Parathyroid adenoma (tissue), 2 donors: Measurements from ENCODE around the gene FAM169A.
A peak's percentile ranks its signal among the peaks of the same experiment; 100 is the strongest.
"Not testable (repeated sequence)": the region's sequence is repeated elsewhere in the genome, so short reads cannot be mapped to it uniquely, and the experiment has no call there.

Experiments
- H2AFZ ChIP-seq: fragments of 300-600 bp; sonication (generic); one replicate; pipeline ENCODE4 v1.7.0; 2017; ENCODE audit warnings: antibody characterized with exemption, mild to moderate bottlenecking
- H3K27ac ChIP-seq: fragments of 300-600 bp; sonication (generic); one replicate; pipeline ENCODE4 v1.7.0; 2017
- H3K27me3 ChIP-seq: fragments of 300-600 bp; sonication (generic); one replicate; pipeline ENCODE4 v1.7.0; 2017; ENCODE audit warnings: low read length; ENCODE audit not compliant: control insufficient read depth, insufficient read depth
- H3K36me3 ChIP-seq: fragments of 300-600 bp; sonication (generic); one replicate; pipeline ENCODE4 v1.7.0; 2017; ENCODE audit warnings: low read length; ENCODE audit not compliant: control insufficient read depth, insufficient read depth
- H3K4me1 ChIP-seq: fragments of 300-600 bp; sonication (generic); one replicate; pipeline ENCODE4 v1.7.0; 2017; ENCODE audit warnings: control low read depth
- H3K4me2 ChIP-seq: fragments of 300-600 bp; sonication (generic); one replicate; pipeline ENCODE4 v1.7.0; 2017; ENCODE audit warnings: low read length
- H3K4me3 ChIP-seq: fragments of 300-600 bp; sonication (generic); one replicate; pipeline ENCODE4 v1.7.0; 2017; ENCODE audit warnings: low read depth, low read length
- H3K79me2 ChIP-seq: fragments of 300-600 bp; sonication (generic); one replicate; pipeline ENCODE4 v1.7.0; 2017; ENCODE audit warnings: control low read depth
- H3K9ac ChIP-seq: fragments of 300-600 bp; sonication (generic); one replicate; pipeline ENCODE4 v1.7.0; 2017; ENCODE audit warnings: mild to moderate bottlenecking
- H3K9me3 ChIP-seq: fragments of 300-600 bp; sonication (generic); one replicate; pipeline ENCODE4 v1.7.0; 2017; ENCODE audit warnings: low read length; ENCODE audit not compliant: control insufficient read depth
- CTCF ChIP-seq: fragments of 300-600 bp; sonication (generic); IDR thresholded peaks from one replicate; pipeline ENCODE4 v1.7.0; 2017; ENCODE audit warnings: antibody characterized with exemption, mild to moderate bottlenecking
- donor health status: primary hyperparathyroidism.

FAM169A gene

DNA sequence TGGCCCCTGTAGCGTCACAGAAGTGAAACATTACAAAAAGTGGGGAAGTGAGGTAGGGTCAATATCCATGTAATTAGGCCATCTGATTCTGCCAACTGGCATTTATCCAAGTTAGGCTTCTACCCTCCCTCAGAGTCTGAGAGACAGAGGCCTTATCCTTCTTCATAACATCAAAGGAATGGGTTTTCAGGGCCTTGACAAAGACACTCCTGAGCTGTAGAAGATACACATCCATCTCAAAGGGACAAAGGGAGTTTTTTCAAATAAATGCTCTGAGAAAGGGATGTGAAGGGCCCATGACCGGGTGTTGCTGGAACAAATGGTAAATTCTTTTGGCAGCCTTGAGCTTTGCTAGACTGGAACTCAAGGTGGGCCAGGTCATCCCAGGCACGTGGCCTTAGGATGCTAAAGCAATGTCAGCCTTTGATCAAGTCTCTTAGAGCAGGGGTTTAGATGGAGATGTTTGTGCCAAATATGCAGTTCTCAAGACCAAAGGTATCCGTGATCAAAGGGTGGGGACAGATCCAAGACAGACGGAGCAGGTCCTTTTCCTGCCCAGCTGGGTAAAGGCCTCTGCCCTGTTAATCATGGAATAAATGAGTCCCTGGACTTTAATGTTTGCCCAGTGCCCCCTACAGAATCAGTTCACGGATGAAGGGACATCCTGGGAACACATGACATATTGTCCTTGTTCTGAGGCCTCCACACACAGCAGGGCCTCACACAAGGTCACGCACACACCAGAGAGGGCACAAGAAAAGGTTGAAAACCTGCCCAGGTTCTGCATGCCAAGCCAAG lies 10.0 kb upstream of the FAM169A start:
- no peak for TF ChIP-seq CTCF
- Histone ChIP-seq H3K27ac (no peak overlapping the region), H3K27me3 (no peaks in the 10 kb centered on the region), H3K4me1 (no peaks in the 10 kb centered on the region), H3K4me3 (no peak overlapping the region), H2AFZ (no peak overlapping the region), H3K9ac (no peak overlapping the region), H3K79me2 (no peaks in the 10 kb centered on the region), H3K4me2 (no peak overlapping the region), H3K9me3 (no peaks in the 10 kb centered on the region), H3K36me3 (no peaks in the 10 kb centered on the region)

DNA sequence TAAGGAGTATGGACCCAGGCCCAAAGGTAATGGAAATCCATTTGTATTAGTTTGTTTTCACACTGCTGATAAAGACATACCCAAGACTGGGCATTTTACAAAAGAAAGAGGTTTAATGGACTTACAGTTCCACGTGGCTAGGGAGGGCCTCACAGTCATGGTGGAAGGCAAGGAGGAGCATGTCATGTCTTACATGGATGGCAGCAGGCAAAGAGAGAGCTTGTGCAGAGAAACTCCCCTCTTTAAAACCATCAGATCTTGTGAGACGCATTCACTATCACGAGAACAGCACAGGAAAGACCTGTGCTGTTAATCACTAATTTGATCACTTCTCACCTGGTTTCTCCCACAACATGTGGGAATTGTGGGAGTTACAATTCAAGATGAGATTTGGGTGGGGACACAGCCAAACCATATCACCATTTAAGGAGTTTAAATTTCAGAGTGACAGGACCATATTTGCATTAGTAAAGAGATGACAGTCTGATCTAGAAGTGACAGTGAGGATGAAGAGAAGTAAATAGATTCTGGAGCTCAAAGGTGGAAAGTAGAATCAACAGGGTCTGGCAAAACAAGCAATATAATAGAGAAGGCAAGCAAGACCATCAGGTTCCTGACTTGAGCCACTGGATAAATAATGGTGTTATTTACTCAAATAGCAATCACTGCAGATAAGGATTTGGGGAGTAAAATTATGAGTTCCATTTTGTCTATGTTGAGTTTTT lies 7.5 kb upstream of the FAM169A start:
- no peaks in the 10 kb centered on the region for H3K36me3 ChIP-seq
- TF ChIP-seq CTCF, result no peak
- no peak overlapping the region for H3K4me2 ChIP-seq
- no peaks in the 10 kb centered on the region for H3K79me2 ChIP-seq
- H3K27me3 ChIP-seq, result no peaks in the 10 kb centered on the region
- no peak overlapping the region for H3K27ac ChIP-seq
- no peak overlapping the region for H3K9ac ChIP-seq
- no peaks in the 10 kb centered on the region for H3K4me1 ChIP-seq
- no peaks in the 10 kb centered on the region for H3K9me3 ChIP-seq
- no peak overlapping the region for H3K4me3 ChIP-seq
- no peak overlapping the region for H2AFZ ChIP-seq

- Histone ChIP-seq H3K9me3 (no peaks in the 10 kb centered on the region), H3K27me3 (no peaks in the 10 kb centered on the region), H2AFZ (no peak overlapping the region), H3K36me3 (no peaks in the 10 kb centered on the region), H3K9ac (no peak overlapping the region), H3K27ac (no peak overlapping the region), H3K4me3 (no peak overlapping the region), H3K4me1 (no peaks in the 10 kb centered on the region), H3K79me2 (peaks cover 2% of the 10 kb centered on the region), H3K4me2 (no peak overlapping the region)
- no peak for TF ChIP-seq CTCF
These were observed 4.3 kb upstream of the FAM169A start for GRCh38 chr5:74870299-74871067.

- H2AFZ ChIP-seq, H3K4me1 ChIP-seq, H3K4me3 ChIP-seq, H3K27ac ChIP-seq, H3K4me2 ChIP-seq, H3K36me3 ChIP-seq, H3K9me3 ChIP-seq, H3K27me3 ChIP-seq, H3K9ac ChIP-seq: not testable (repeated sequence)
- H3K79me2 ChIP-seq, result peaks cover 12% of the 10 kb centered on the region
These were observed 3.2 kb upstream of the FAM169A start for GRCh38 chr5:74869414-74869813.

DNA sequence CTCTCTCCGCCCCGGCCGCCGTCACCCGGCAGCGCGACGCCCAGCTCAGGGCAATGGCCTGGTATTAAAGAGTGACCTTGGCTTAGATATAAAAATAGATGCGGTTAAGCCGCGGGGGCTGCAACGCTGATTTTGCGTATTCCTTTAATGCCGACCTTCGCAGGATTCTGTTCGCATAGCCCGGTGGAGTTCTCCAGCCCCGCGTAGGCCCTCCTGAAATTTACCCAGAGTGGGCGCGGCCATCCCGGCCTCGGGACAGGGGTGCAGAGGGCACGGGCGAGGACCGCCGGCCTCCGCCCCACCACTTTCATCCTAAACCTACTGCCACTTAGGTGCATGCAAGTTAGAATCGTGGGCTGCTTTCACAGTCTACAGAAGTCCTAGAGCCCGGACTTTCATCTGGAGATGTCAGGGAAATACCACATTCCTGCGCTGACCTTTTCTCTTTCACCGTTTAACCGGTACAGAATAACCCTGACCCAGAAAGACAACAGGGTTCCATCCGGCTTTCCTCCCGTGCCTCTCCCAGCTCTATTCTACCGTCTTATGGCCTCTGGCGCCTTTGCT lies 492 bp upstream of the FAM169A start:
- no peak overlapping the region for H3K9ac ChIP-seq
- peaks cover 3% of the 10 kb centered on the region for H3K4me1 ChIP-seq
- H3K36me3 ChIP-seq, result no peaks in the 10 kb centered on the region
- H3K79me2 ChIP-seq, result peaks cover 22% of the 10 kb centered on the region
- no peak for TF ChIP-seq CTCF
- H3K9me3 ChIP-seq, result no peaks in the 10 kb centered on the region
- H3K27me3 ChIP-seq, result no peaks in the 10 kb centered on the region
- H2AFZ ChIP-seq, result peak overlapping the region; percentile 72
- H3K27ac ChIP-seq, result no peak overlapping the region
- H3K4me3 ChIP-seq, result no peak overlapping the region
- H3K4me2 ChIP-seq, result peak overlapping the region; percentile 73
